GM12872 (cell line): ENCODE data around the gene BICDL2.

Experiments used
- TF ChIP-seq, protein P1 (sequence below): IDR thresholded peaks from 3 replicates; pipeline ENCODE4 v1.5.1; 2011; ENCODE audit warnings: low read depth, mild to moderate bottlenecking, low read length, moderate library complexity; ENCODE audit not compliant: insufficient read depth

Gene BICDL2

DNA sequence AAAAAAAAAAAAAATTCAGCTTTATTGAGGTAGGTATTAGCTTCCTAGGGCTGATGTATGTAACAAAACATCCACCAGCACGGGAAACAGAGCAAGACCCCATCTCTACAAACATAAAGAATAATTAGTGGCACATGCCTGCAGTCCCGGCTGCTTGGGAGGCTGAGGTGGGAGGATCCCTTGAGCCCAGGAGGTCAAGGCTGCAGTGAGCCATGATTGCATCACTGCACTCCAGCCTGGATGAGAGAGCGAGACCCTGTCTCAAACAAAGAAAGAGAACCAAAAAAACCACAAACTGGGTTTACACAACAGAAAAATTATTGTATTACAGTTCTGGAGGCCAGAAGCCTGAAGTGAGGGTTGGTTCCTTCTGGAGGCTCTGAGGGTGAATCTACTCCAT lies 5.6 kb upstream of the BICDL2 start:
- TF ChIP-seq, protein P1, sequence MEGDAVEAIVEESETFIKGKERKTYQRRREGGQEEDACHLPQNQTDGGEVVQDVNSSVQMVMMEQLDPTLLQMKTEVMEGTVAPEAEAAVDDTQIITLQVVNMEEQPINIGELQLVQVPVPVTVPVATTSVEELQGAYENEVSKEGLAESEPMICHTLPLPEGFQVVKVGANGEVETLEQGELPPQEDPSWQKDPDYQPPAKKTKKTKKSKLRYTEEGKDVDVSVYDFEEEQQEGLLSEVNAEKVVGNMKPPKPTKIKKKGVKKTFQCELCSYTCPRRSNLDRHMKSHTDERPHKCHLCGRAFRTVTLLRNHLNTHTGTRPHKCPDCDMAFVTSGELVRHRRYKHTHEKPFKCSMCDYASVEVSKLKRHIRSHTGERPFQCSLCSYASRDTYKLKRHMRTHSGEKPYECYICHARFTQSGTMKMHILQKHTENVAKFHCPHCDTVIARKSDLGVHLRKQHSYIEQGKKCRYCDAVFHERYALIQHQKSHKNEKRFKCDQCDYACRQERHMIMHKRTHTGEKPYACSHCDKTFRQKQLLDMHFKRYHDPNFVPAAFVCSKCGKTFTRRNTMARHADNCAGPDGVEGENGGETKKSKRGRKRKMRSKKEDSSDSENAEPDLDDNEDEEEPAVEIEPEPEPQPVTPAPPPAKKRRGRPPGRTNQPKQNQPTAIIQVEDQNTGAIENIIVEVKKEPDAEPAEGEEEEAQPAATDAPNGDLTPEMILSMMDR = no peak

DNA sequence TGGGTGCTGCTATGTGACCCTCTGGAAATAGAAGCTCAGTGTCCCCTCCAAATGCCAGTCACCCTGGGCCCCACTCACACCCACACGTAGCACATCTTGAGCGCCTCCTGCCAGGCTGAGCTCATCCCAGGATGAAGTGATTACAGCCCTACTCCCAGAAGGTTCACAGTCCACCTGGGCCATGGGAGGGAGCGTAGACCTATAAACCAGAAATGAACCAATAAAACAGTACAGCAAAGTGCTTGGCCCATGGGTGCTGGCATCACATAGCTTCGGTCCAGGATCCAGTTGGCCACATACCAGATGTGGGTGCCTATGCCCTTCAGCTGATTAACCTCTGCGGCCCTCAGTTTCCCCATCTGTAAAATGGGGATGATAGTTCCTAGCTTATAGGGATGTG lies 2.2 kb upstream of the BICDL2 start:
- TF ChIP-seq, protein P1 = no peak

DNA sequence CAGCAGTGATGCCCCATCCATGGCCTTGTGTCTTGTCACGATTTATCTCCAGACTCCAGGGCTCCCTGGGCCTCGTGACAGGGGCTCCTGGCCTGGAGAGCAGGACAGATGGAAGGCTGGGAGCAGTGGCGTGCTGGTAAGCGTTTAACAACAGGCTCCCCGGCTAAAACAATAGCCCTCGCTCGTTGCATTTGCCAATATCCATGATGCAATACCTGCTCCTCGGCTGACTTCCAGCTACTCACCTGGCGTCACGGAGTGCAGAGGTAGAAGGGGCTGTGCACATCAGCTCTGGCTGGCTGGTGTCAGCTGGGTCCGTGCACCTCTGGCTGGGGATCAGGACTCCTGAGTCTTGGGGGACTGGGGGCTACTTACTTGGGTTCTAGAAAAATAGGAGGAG lies 1.5 kb upstream of the BICDL2 start:
- TF ChIP-seq, protein P1 = no peak

DNA sequence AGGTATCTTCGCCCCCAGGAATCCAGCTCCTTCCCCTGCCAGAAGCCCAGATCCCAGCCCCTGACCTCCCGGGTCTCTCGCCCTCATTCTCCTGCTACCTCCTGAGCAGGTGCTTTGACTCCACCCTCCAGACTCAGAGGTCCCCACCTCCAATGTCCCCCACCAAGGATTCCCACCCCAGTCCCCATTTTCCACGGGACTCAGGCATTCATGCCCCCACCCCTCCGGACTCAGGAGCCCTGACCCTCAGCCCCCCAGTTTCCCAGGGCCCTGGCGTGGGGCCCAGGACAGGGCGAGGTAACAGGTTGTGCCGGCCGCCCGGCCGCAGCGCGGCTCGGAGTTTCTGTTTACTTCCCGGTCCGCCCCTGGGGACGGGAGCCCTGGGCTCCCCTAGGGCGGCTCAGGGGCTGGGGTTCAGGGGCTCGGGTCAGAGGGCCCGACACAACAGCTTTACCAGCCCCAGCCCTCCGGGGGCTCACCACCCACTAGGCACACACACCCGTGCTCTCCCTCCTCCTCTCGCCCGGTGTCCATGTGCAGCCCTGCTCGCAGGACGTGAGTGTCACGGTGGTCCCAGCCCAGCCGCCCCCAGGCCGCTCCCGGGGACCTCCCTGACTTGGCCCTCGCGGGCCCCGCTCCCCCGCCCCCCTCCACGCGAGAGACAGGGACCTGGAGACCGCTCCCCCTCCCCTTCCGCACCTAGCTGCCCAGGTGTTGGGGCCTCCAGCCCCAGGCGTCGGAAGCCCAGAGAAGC lies 595 bp downstream of the BICDL2 start:
- TF ChIP-seq, protein P1 = no peak

DNA sequence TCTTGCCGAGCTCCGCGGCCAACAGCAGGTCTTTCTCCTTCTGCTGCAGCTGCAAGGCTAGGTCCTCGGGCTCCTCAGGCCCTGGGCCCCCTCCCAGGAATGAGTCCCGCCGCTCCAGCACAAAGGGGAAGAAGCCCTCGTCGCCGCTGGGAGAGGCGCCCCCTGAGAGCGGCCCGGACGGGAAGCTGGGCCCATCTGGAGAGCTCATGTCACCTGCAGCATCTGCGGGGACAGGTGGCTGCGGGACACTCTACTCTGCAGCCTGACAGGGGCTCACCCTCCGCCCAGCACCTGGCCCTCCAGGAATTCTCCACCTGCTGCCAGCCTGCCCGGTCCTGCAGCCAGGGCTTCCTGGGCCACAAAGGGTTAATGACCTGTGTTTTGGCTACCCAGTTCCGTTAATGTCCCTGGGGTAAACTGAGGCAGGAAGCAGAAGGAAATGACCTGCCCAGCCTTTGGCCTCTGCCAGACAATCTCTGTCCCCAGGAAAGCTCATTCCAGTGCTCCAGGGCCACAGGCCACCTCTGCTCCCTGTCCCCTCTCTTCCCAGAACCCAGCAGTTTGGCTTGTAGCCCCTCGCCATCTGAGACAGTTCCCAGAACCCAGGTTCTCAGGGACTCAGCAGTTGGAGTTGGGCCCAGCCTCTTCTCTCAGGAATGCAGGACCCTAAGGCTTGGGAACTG lies 1.3 kb downstream of the BICDL2 start:
- TF ChIP-seq, protein P1 = no peak

DNA sequence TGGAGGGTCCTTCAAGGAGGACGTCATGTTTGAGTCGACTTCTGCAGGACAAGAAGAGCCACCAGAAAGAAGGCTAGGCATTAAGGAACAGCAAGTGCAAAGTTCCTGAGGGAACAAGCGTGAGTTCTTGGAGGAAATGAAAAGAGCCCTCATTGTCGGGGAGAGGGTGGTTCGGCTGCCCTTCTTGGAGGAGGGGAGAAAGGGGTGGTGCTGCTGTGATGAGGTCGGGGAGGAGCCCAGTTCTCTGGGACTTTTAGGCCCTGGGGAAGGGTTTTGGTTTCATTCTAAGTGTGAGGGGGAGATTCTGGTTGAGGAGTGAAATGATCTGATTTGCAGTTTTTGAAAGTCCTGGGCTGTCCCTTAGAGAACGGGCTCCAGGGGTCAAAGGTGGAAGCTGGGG lies 4.1 kb downstream of the BICDL2 start:
- TF ChIP-seq, protein P1 = no peak

DNA sequence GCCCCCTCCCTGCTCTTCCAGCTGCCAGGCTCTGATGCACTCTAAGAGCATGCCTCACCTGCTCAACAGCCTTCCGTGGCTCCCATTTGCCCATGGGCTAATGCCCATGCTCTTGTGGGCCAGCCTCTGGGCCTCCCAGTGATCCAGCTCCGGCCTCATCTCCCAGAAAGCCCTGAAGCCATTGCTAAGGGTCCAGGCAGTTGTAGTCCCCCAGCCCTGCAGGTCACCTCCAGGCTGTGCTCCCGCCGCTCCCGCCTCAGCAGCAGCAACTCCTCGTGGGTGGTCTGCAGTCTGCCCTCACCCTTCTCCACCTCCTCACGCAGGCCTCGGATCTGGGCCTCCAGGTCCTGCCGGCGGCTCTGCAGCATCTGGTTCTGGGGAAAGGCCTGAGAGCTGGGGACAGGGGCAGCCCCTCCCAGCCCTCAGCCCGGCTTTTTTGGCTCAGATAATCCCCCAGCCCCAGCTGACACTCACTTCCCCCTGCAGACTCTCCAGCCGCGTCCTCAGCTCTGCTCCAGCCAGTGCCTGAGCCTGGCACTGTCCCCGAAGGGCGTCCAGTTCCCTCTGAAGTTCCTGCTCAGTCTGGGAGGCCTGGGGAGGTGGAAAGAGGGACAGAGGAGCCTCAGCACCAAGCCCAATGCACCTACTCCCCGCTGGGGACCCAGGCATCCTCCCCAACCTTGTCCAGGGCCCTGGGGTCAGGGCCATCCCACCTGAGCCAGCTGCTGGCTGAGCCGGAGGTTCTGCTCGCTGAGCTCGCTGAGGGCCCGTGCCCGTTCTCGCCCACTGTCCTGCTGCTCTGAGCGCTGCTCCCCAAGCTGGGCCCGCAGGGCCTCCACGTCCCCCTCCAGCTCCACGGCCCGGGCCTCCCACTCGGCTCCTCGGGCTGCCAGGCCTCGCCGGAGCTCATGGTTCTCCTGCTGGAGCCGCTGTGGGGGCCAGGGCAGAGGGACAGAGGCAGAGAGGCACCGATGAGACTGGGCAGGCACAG lies 6.2 kb downstream of the BICDL2 start:
- TF ChIP-seq, protein P1 = no peak
